ENCODE measurements around the gene PCDHA3. TPM values are rescaled to one million over a fixed set of nuclear protein-coding genes. Genes with fewer than 3 reads are reported as not detected.
"Not testable (repeated sequence)": the region's sequence is repeated elsewhere in the genome, so short reads cannot be mapped to it uniquely, and the experiment has no call there.

Gene PCDHA3
- total RNA-seq, 1 donor: under 0.01 TPM

- peak; percentile 24 for TF ChIP-seq CTCF (IDR thresholded peaks at IDR 0.05; ENCODE audit: insufficient read depth, low read depth, low read length)
- H3K4me3 ChIP-seq (ENCODE audit: low read depth, low read length): no peak within 1 kb of the TSS
- no peak for DNase-seq (ENCODE audit: low read depth)
These were observed 27.0 kb downstream of the PCDHA3 start, which contains the start of gene PCDHA6 for GRCh38 chr5:140827704-140828361. Gene PCDHA6 (plus strand): TSS chr5:140827960. CDS start chr5:140828092, 132 bp downstream.

GRCh38 chr5:140828362-140828737 lies 27.5 kb downstream of the PCDHA3 start:
- DNase-seq (ENCODE audit: low read depth): no peak
- H3K4me3 ChIP-seq (ENCODE audit: low read depth, low read length): no peak overlapping the region

GRCh38 chr5:140829511-140830501 lies 28.9 kb downstream of the PCDHA3 start:
- H3K4me3 ChIP-seq (ENCODE audit: low read depth, low read length); DNase-seq (ENCODE audit: low read depth): not testable (repeated sequence)

More at GRCh38 chr5:140828362-140828737, 27.5 kb downstream of the PCDHA3 start:
- TF ChIP-seq CTCF (IDR thresholded peaks at IDR 0.05; ENCODE audit: insufficient read depth, low read depth, low read length): no peak

GRCh38 chr5:140833993-140834392 lies 33.1 kb downstream of the PCDHA3 start, which contains the start of gene PCDHA7:
Gene PCDHA7 (plus strand): TSS chr5:140834269. CDS start chr5:140834384, 115 bp downstream.
- H3K4me3 ChIP-seq (ENCODE audit: low read depth, low read length): peak within 1 kb of the TSS; percentile 33
- peak; percentile 18 for DNase-seq (ENCODE audit: low read depth)
- TF ChIP-seq CTCF (IDR thresholded peaks at IDR 0.05; ENCODE audit: insufficient read depth, low read depth, low read length): no peak

- not testable (repeated sequence) for DNase-seq (ENCODE audit: low read depth)
- H3K4me3 ChIP-seq (ENCODE audit: low read depth, low read length): peak overlapping the region; percentile 33
These were observed 33.7 kb downstream of the PCDHA3 start for GRCh38 chr5:140834439-140835008.

GRCh38 chr5:140835622-140836510 lies 35.0 kb downstream of the PCDHA3 start:
- no peak overlapping the region for H3K4me3 ChIP-seq (ENCODE audit: low read depth, low read length)
- no peak for TF ChIP-seq CTCF (IDR thresholded peaks at IDR 0.05; ENCODE audit: insufficient read depth, low read depth, low read length)

More at GRCh38 chr5:140835622-140836510, 35.0 kb downstream of the PCDHA3 start:
- no peak for DNase-seq (ENCODE audit: low read depth)

All from fibroblast of villous mesenchyme (primary cell).